K562 (cell line): Measurements from ENCODE around the gene ZNF763. TPM values are rescaled to one million over a fixed set of nuclear protein-coding genes. Genes with fewer than 3 reads are reported as not detected.
A peak's percentile ranks its signal among the peaks of the same experiment; 100 is the strongest.

ENCODE experiments used
- ATAC-seq: fragments of 200-7000 bp; cut with Tn5 transposase; 3 replicates; pipeline ENCODE4 v1.9.1; 2020; ENCODE audit warnings: moderate library complexity
- BruUV-seq: library from RNA; stranded (reverse); fragments of 400-500 nt; replicated peaks from 2 replicates; lab custom pipeline; 2021; lab: Mats Ljungman, UMichigan
- CTCF ChIA-PET: fragments of 300-600 bp; formaldehyde crosslinking; extraction: SDS; loops from one replicate; lab custom pipeline; 2021; ENCODE audit warnings: low intra/inter-chr PET ratio; lab: Yijun Ruan, JAX
- POLR2A ChIA-PET: fragments of 300-600, 350-650 bp; sonication (Branson Sonifier 250); formaldehyde crosslinking; extraction: SDS; loops from one replicate; lab custom pipeline; 2021; ENCODE audit warnings: antibody characterized with exemption, inconsistent platforms; lab: Yijun Ruan, JAX
- DNase-seq, 4 experiments: peaks; one replicate each; pipeline versions ENCODE4 v3.0.0 to v3.0.0-alpha.2; 2011 to 2018; ENCODE audit warnings: low spot score in 3 of 4, mixed read lengths in 3 of 4; ENCODE audit errors: extremely low read depth in 1 of 4
- FAIRE-seq: peaks from 2 replicates; lab custom pipeline; 2011; peaks lifted over from hg19 to GRCh38; lab: Jason Lieb, UNC
- H2AFZ ChIP-seq: 2 replicates; pipeline ENCODE4 v1.6.0; 2011; ENCODE audit warnings: low read depth, low read length, control low read depth, inconsistent platforms
- H3K27ac ChIP-seq: fragments of 200-600 bp; 3 replicates; pipeline ENCODE4 v1.8.0; 2011; ENCODE audit warnings: low read depth, mild to moderate bottlenecking, control low read depth, inconsistent platforms, low read length, moderate library complexity, mixed read lengths; ENCODE audit errors: extremely low read depth
- H3K27me3 ChIP-seq, 2 experiments: fragments of 300-600 bp in 1 of 2; 2 replicates in 1 of 2; 3 replicates in 1 of 2; pipeline versions ENCODE4 v1.6.0 to v1.8.0; 2011; ENCODE audit warnings: inconsistent platforms in 2 of 2, low read length in 2 of 2, mild to moderate bottlenecking in 1 of 2, mixed read lengths in 1 of 2, moderate library complexity in 1 of 2; ENCODE audit not compliant: control insufficient read depth in 2 of 2, insufficient read depth in 2 of 2
- H3K36me3 ChIP-seq: fragments of 300-600 bp; 3 replicates; pipeline ENCODE4 v1.8.0; 2011; ENCODE audit warnings: mild to moderate bottlenecking, low read length, inconsistent platforms; ENCODE audit not compliant: control insufficient read depth, insufficient read depth
- H3K4me1 ChIP-seq, 2 experiments: fragments of 200-600 bp in 1 of 2; replicated peaks in 1 of 2; 2 replicates in 1 of 2; 3 replicates in 1 of 2; pipeline versions ENCODE4 v1.5.1 to v1.8.0; 2011; ENCODE audit warnings: inconsistent platforms in 2 of 2, low read length in 2 of 2, mild to moderate bottlenecking in 1 of 2, mixed read lengths in 1 of 2, moderate library complexity in 1 of 2; ENCODE audit not compliant: control insufficient read depth in 2 of 2, insufficient read depth in 2 of 2
- H3K4me2 ChIP-seq: 2 replicates; pipeline ENCODE4 v1.6.1; 2011; ENCODE audit warnings: low read length, control low read depth, inconsistent platforms, mixed read lengths; ENCODE audit not compliant: insufficient read depth
- H3K4me3 ChIP-seq: fragments of 200-600 bp; sonication (generic), shearing (Covaris generic); 2 replicates; pipeline ENCODE4 v1.5.1; 2016; ENCODE audit warnings: control low read depth, inconsistent platforms
- H3K79me2 ChIP-seq: fragments of 200-600 bp; 3 replicates; pipeline ENCODE4 v1.8.0; 2011; ENCODE audit warnings: low read length, inconsistent platforms; ENCODE audit not compliant: control insufficient read depth, insufficient read depth
- H3K9ac ChIP-seq, 2 experiments: 2 replicates each; pipeline versions ENCODE4 v1.6.0 to v1.6.1; 2011; ENCODE audit warnings: low read depth in 2 of 2, low read length in 2 of 2, control low read depth in 1 of 2, inconsistent platforms in 1 of 2, mild to moderate bottlenecking in 1 of 2, mixed read lengths in 1 of 2; ENCODE audit not compliant: insufficient read depth in 1 of 2
- H3K9me1 ChIP-seq: one replicate; pipeline ENCODE4 v1.6.0; 2011; ENCODE audit warnings: inconsistent platforms, mild to moderate bottlenecking, low read length, moderate library complexity; ENCODE audit not compliant: control insufficient read depth, insufficient read depth
- H3K9me3 ChIP-seq: replicated peaks from 2 replicates; pipeline ENCODE4 v1.5.1; 2011; ENCODE audit warnings: low read depth, low read length, inconsistent platforms; ENCODE audit not compliant: control insufficient read depth, insufficient read depth
- H4K20me1 ChIP-seq: replicated peaks from 2 replicates; pipeline ENCODE4 v1.6.1; 2011; ENCODE audit warnings: low read length, inconsistent platforms, mixed read lengths; ENCODE audit not compliant: control insufficient read depth, insufficient read depth
- HDAC8 ChIP-seq: fragments of 450-650 bp; IDR thresholded peaks from 2 replicates; pipeline ENCODE4 v1.6.1; 2016; ENCODE audit warnings: mild to moderate bottlenecking, missing genetic modification characterization, moderate library complexity, missing compliant biosample characterization
- KDM5B ChIP-seq: fragments of 200-600 bp; sonication (generic); IDR thresholded peaks from 2 replicates; pipeline ENCODE4 v1.6.1; 2012; ENCODE audit warnings: low read depth, mild to moderate bottlenecking, moderate library complexity, low read length, control low read depth, inconsistent platforms; ENCODE audit not compliant: insufficient replicate concordance
- NFYB ChIP-seq: IDR thresholded peaks from 2 replicates; pipeline ENCODE4 v1.6.1; 2011; ENCODE audit warnings: mild to moderate bottlenecking, moderate library complexity; ENCODE audit not compliant: insufficient read length; ENCODE audit errors: extremely low read depth
- PBX2 ChIP-seq, 2 experiments: IDR thresholded peaks in 1 of 2; conservative IDR thresholded peaks in 1 of 2; 2 replicates each; pipeline ENCODE4 v1.6.1; 2016; ENCODE audit warnings: low read depth in 2 of 2, mild to moderate bottlenecking in 1 of 2, missing compliant biosample characterization in 1 of 2, missing genetic modification characterization in 1 of 2, moderate library complexity in 1 of 2
- PHF8 ChIP-seq: fragments of 200-600 bp; sonication (generic); IDR thresholded peaks from 2 replicates; pipeline ENCODE4 v1.6.1; 2012; ENCODE audit warnings: mixed run types, mild to moderate bottlenecking, inconsistent platforms, low read length, moderate library complexity, borderline replicate concordance
- POLR2A ChIP-seq: fragments of 450-650 bp; conservative IDR thresholded peaks from 2 replicates; pipeline ENCODE4 v1.6.1; 2016
- POLR2AphosphoS5 ChIP-seq: IDR thresholded peaks from 2 replicates; pipeline ENCODE4 v1.6.1; 2011; ENCODE audit warnings: mild to moderate bottlenecking, low read depth, low read length, moderate library complexity; ENCODE audit not compliant: control insufficient read depth, insufficient read depth
- TAF1 ChIP-seq: IDR thresholded peaks from 2 replicates; pipeline ENCODE4 v1.6.1; 2011; ENCODE audit warnings: mild to moderate bottlenecking, low read length, moderate library complexity; ENCODE audit not compliant: insufficient read depth, control insufficient read depth, severe bottlenecking; ENCODE audit errors: extremely low read depth
- TBP ChIP-seq: optimal IDR thresholded peaks from 2 replicates; pipeline ENCODE3; 2011; ENCODE audit warnings: low read depth, low read length, improper control_type of control experiment
- ZBTB7A ChIP-seq: IDR thresholded peaks from 2 replicates; pipeline ENCODE4 v1.6.1; 2011; ENCODE audit warnings: low read depth, mild to moderate bottlenecking, low read length, moderate library complexity, borderline replicate concordance; ENCODE audit not compliant: control insufficient read depth
- ZFX ChIP-seq: sonication (generic); formaldehyde crosslinking; IDR thresholded peaks from 2 replicates; pipeline ENCODE4 v1.8.0; 2022; ENCODE audit warnings: mild to moderate bottlenecking, missing genetic modification reagents, moderate library complexity
- ZNF121 ChIP-seq: sonication (generic); formaldehyde crosslinking; conservative IDR thresholded peaks from 2 replicates; pipeline ENCODE4 v1.8.0; 2022; ENCODE audit warnings: missing genetic modification reagents
- WGBS: fragments of 100-300 bp; shearing (Covaris generic); methylation state at CpG from one replicate; pipeline ENCODE4 v1.1.6; 2016; ENCODE audit warnings: low coverage, mixed read lengths; ENCODE audit not compliant: insufficient coverage; ENCODE audit errors: missing lambda C conversion rate; 5-methylcytosine and 5-hydroxymethylcytosine counted together
- in situ Hi-C: fragments of 300-500 bp; cut with MboI; formaldehyde crosslinking; loops from 4 replicates; pipeline ENCODE4 v1.15.0; 2018; ENCODE audit warnings: inconsistent platforms, mixed read lengths
- intact Hi-C: fragments of 100-400 bp; cut with micrococcal nuclease; formaldehyde crosslinking; loops from 2 replicates; pipeline ENCODE4 v1.14.2; 2022
- polyA plus RNA-seq, 8 experiments: library from polyadenylated mRNA; depleted of rRNA in 4 of 8; stranded (reverse) in 5 of 8; unstranded in 3 of 8; fragments of >200 nt; fragmentation: Nextera tagmentation in 2 of 8; fragmentation: Illumina TruSeq in 1 of 8; extraction: Ambion mirVana in 2 of 8; extraction: Trizol in 1 of 8; gene quantifications; 2 replicates each; pipeline versions ENCODE4 v1.2.1 to v1.2.3, GENCODE V29; 2011 to 2014; ENCODE audit warnings: inconsistent platforms in 1 of 8, missing spikeins in 1 of 8
- total RNA-seq, 7 experiments: library from RNA; depleted of rRNA in 6 of 7; stranded (reverse); fragments of >200 nt in 6 of 7; fragmentation: Illumina TruSeq in 2 of 7; extraction: Trizol in 2 of 7; gene quantifications; 2 replicates each; pipeline versions ENCODE4 v1.2.1 to v1.2.3, GENCODE V29; 2011 to 2021; ENCODE audit warnings: low replicate concordance in 1 of 7

The ZNF763 gene
- total and polyA plus RNA-seq, 9 of the 15 experiments (the other 6 are each of a cell fraction or from before 2014, with no cell fraction given): 0.08 to 0.28 (median 0.16) TPM; not detected in 3

GRCh38 chr19:11987405-11988281, 22.8 kb downstream of the ZNF763 start:
- TSS peak; percentile 76 for BruUV-seq
- intact Hi-C loops: loop anchor here (1.0 to 5.0 kb wide), 3 partner anchors 64 to 155 kb away; partner anchors contain the start of gene ZNF20
- H3K4me3 ChIP-seq: peak overlapping the region; percentile 54
- H4K20me1 ChIP-seq: no peaks in the 10 kb centered on the region
- H3K36me3 ChIP-seq: no peaks in the 10 kb centered on the region; the same call in 2 of the 3 replicates
- peak; percentile 98 for ATAC-seq
- peak overlapping the region; percentile 77 for H3K27ac ChIP-seq
- no peaks in the 10 kb centered on the region for H3K9me3 ChIP-seq
- ChIA-PET CTCF (interaction anchor here (1.0 kb wide), 1 partner anchor 8 kb away, joined by 3 read pairs; no protein-coding TSS in a partner anchor), POLR2A (interaction anchor here (0.6 kb wide), 1 partner anchor 264 kb away, joined by 3 read pairs; no protein-coding TSS in a partner anchor)
- WGBS: 40% methylated on average over 33 of the region's 54 CpGs
- peak; percentile 79 to 85 (median 82) for DNase-seq
- H3K4me1 ChIP-seq: peaks cover 0 to 3% of the 10 kb centered on the region in 2 experiments; a peak in 2 of 5 replicates
- H3K4me2 ChIP-seq: peak overlapping the region; percentile 65
- in situ Hi-C loops: no loop called here
- H2AFZ ChIP-seq: peak overlapping the region; percentile 83
- peak overlapping the region; percentile 71 to 91 for H3K9ac ChIP-seq
- FAIRE-seq: peak; percentile 37
- H3K27me3 ChIP-seq: no peaks in the 10 kb centered on the region
- no peaks in the 10 kb centered on the region for H3K9me1 ChIP-seq
- peaks cover 3% of the 10 kb centered on the region; the same call in 2 of the 3 replicates for H3K79me2 ChIP-seq
- TF ChIP-seq ZBTB7A (0 out of 2 replicates have a peak, but pooled peaks have one; percentile 29), HDAC8 (no peak), TBP (peak; percentile 78), KDM5B (peak; percentile 39), ZFX (CRISPR knock-in tag) (peak; percentile 19; the same call in 1 of the 2 replicates), TAF1 (peak; percentile 67), POLR2AphosphoS5 (peak; percentile 50; the same call in 1 of the 2 replicates), PHF8 (peak; percentile 46; the same call in 1 of the 2 replicates), NFYB (peak; percentile 65), POLR2A (peak; percentile 76), PBX2 (CRISPR knock-in tag; IDR thresholded peaks at IDR 0.05; ENCODE audit: low read depth) (peak; percentile 50; the same call in 1 of the 2 replicates), PBX2 (tag; conservative IDR thresholded peaks at IDR 0.05; ENCODE audit: low read depth) (peak; percentile 79), ZNF121 (no peak)
